ENCODE measurements around the gene SHISAL1. TPM values are rescaled to one million over a fixed set of nuclear protein-coding genes. Genes with fewer than 3 reads are reported as not detected.

The SHISAL1 gene
- total RNA-seq, 1 donor from 2014 or later: 3.2 TPM

GRCh38 chr22:44329179-44329796 lies 16.5 kb upstream of the SHISAL1 start:
- TF ChIP-seq CTCF (IDR thresholded peaks at IDR 0.05; ENCODE audit: partially characterized antibody, unreplicated experiment): no peak
- no peak for DNase-seq
- H3K4me1 Mint-ChIP-seq (ENCODE audit: low read depth, unreplicated experiment): peaks cover 33% of the 10 kb centered on the region
- no peak overlapping the region for H3K27ac Mint-ChIP-seq (ENCODE audit: unreplicated experiment)
- H3K4me3 Mint-ChIP-seq (ENCODE audit: unreplicated experiment): no peak overlapping the region
- no peaks in the 10 kb centered on the region for H3K36me3 Mint-ChIP-seq (ENCODE audit: unreplicated experiment)
- H3K27me3 Mint-ChIP-seq (ENCODE audit: unreplicated experiment): peaks cover 16% of the 10 kb centered on the region
- peaks cover 15% of the 10 kb centered on the region for H3K9me3 Mint-ChIP-seq (ENCODE audit: unreplicated experiment)

GRCh38 chr22:44328762-44329161 lies 16.0 kb upstream of the SHISAL1 start:
- no peak for DNase-seq
- Mint-ChIP-seq H3K9me3 (ENCODE audit: unreplicated experiment) (peaks cover 15% of the 10 kb centered on the region), H3K27me3 (ENCODE audit: unreplicated experiment) (peaks cover 16% of the 10 kb centered on the region)

GRCh38 chr22:44328326-44328725 lies 15.6 kb upstream of the SHISAL1 start:
- Mint-ChIP-seq H3K27me3 (ENCODE audit: unreplicated experiment) (peaks cover 16% of the 10 kb centered on the region), H3K9me3 (ENCODE audit: unreplicated experiment) (peaks cover 15% of the 10 kb centered on the region), H3K27ac (ENCODE audit: unreplicated experiment) (no peak overlapping the region), H3K4me1 (ENCODE audit: low read depth, unreplicated experiment) (peaks cover 33% of the 10 kb centered on the region), H3K4me3 (ENCODE audit: unreplicated experiment) (no peak overlapping the region), H3K36me3 (ENCODE audit: unreplicated experiment) (no peaks in the 10 kb centered on the region)
- DNase-seq: no peak
- TF ChIP-seq CTCF (IDR thresholded peaks at IDR 0.05; ENCODE audit: partially characterized antibody, unreplicated experiment): no peak

More at GRCh38 chr22:44328762-44329161, 16.0 kb upstream of the SHISAL1 start:
- Mint-ChIP-seq H3K27ac (ENCODE audit: unreplicated experiment) (no peak overlapping the region), H3K36me3 (ENCODE audit: unreplicated experiment) (no peaks in the 10 kb centered on the region), H3K4me1 (ENCODE audit: low read depth, unreplicated experiment) (peaks cover 33% of the 10 kb centered on the region), H3K4me3 (ENCODE audit: unreplicated experiment) (no peak overlapping the region)
- TF ChIP-seq CTCF (IDR thresholded peaks at IDR 0.05; ENCODE audit: partially characterized antibody, unreplicated experiment): no peak

GRCh38 chr22:44326491-44326885 lies 13.7 kb upstream of the SHISAL1 start:
- Mint-ChIP-seq H3K36me3 (ENCODE audit: unreplicated experiment) (no peaks in the 10 kb centered on the region), H3K4me3 (ENCODE audit: unreplicated experiment) (peak overlapping the region; percentile 51)

More at GRCh38 chr22:44326491-44326885, 13.7 kb upstream of the SHISAL1 start:
- Mint-ChIP-seq H3K27ac (ENCODE audit: unreplicated experiment) (peak overlapping the region; percentile 20), H3K27me3 (ENCODE audit: unreplicated experiment) (peaks cover 10% of the 10 kb centered on the region), H3K4me1 (ENCODE audit: low read depth, unreplicated experiment) (peaks cover 31% of the 10 kb centered on the region), H3K9me3 (ENCODE audit: unreplicated experiment) (peaks cover 16% of the 10 kb centered on the region)
- no peak for DNase-seq
- no peak for TF ChIP-seq CTCF (IDR thresholded peaks at IDR 0.05; ENCODE audit: partially characterized antibody, unreplicated experiment)

Measured in glutamatergic neuron (in vitro differentiated cells).